CD4-positive, alpha-beta T cell treated with Interleukin-10 for 1 hour (primary cell): ENCODE measurements around the gene RAB30.
"Not testable (repeated sequence)": the region's sequence is repeated elsewhere in the genome, so short reads cannot be mapped to it uniquely, and the experiment has no call there.

Source experiments
- DNase-seq: peaks from one replicate; pipeline ENCODE4 v3.0.0-alpha.2; 2020

Gene RAB30

DNA sequence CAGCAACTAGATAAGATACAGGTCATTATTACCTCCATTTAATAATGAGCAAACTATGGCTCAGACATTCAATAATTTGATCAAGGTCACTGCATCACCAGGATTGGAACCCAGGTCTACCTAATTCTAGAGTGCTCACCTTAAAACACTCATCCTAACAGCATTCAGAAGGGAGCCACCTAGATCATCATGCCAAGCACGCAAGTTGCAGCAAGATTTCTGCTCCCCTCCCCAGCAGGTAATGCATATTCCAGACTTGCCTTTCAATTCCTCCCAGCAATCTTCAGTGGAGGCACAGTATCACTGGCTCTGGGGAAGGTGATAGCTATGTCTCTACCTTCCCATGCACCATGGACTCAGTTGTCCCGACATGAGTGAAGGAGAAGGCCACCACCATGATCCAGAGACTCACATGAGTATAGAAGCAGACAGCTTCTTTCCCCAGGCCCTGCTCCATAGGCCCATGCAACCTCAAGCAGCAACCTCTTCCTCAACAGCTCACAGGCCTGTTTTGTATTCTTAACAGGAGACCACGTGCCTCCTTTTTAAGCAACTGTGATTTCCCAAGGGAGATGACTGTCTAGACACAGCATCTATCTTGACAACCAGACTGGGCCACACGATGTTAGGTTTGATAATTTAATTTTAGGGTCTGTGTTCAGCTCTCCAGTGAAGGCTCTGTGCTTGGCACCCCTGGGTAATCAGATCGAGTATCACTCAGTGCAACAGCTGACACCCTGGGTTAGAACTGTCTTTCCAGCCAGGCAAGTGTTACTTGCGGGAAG, 36.4 kb downstream of the RAB30 start:
- DNase-seq: no peak

DNA sequence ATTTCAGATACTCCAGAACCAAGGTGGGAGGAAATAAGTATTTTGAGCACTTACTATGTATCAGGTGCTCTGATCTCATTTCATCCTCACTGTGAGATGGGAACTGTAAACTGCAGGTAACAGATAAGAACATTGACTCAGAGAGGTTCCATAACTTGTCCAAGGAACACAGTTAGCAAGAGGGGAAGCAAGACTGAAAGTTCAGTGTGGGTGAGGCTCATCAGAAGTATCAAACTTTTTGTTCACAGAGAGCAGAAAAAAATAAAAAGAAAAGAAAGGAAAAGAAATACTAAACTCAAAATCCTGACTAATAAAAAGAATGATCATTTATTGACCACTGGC, 37.1 kb downstream of the RAB30 start:
- no peak for DNase-seq

DNA sequence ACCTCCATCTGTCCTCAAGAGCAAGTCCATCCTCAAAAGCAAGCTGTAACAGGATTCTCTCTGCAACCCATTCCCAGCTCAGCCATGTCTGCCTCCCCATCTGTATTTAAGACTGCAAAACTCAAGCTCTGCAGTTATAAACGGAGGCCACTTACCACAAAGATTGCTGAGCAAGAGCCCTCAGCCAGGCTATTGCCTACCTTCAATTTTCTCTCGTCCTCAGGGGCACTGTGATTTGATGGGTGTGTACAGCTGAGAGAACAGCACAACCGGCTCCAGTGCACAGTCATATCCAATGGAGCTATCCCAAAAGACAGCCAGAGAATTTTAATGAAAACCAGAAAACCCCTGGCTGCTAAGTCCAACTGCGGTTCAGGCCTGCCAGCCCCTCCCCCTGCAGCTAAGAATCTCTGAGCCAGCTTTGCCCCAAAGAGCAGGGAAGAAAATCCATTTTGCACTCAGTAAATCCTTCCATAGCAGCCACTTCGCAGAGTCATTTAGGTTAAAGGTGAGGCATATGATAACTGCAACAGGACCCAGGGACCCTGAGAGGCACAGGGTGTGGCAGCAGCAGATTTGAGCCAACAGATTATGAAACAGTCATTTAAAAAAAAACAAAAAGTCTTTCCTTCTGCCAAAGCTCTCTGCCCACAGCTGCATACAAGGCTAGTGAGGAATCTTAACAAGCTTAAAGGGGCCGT, 37.6 kb downstream of the RAB30 start:
- no peak for DNase-seq

DNA sequence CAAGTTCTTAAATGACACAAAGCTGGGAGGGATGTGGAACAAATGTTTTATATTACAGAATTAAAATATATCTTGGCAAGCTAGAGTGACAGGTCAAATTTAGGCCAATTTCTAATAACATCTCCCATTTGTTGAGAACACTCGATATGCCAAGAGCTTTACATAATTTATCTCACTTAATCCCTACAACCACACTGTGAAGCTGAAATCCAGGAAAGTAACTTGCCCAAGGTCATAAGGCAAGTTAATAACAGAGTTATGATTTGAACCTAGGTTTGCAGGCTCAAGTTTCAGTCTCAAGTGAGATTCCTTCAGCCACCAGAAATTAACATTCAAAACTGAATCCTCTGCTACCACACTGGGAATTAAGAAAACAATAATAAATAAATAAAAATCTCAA, 38.3 kb downstream of the RAB30 start:
- DNase-seq: no peak

DNA sequence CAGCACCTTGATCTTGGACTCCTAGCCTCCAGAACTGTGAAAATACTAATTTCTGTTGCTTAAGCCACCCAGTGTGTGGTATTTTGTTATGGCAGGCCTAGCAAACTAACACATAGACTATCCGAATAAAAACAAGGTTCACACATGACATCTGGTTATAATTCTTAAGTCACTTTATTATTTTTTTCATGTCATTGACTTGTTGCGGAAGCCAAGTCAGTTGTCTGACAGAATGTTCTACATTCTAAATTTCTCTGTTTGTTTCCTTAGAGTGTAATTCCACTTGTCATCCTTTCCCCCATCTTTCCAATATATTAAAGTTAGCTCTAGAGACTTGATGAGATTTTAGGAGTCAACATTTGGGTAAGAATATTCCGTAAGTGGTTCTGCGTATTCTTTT, 40.6 kb downstream of the RAB30 start:
- DNase-seq: no peak

DNA sequence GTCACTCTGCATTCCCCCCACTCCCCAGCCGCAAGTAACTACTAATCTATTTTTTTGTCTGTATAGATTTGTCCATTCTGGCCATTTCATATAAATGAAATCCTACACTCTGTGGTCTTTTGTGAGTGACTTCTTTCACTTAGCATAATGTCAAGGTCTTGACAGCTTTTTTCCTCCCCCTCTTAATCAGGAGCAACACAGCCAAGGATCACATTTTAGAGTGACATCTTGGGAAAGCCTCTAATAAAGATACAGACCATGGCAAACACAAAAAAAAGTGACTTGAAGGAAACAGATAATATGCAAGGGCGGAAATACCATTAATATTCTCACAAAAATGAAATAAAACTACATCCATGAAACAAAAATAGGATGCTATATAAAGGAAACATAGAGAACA, 43.9 kb downstream of the RAB30 start:
- no peak for DNase-seq

DNA sequence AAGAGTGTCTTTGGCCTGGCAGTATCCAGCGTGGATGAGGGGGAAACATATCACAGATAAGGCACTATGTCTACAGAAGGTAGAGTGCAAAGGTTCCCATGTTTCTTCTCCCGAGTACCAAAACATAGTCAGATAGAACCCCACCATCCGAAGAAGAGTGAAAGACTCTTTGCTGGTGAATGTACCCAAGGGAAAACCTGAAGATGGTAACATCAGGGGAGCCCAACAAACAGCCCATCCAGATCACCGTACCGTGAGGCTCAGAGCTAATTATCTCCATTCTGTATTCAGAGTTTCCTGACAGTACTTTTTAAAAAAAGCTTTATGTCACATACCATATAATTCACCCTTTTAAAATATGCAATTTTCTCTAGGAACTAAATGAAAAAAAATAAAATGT, 44.4 kb downstream of the RAB30 start:
- no peak for DNase-seq

DNA sequence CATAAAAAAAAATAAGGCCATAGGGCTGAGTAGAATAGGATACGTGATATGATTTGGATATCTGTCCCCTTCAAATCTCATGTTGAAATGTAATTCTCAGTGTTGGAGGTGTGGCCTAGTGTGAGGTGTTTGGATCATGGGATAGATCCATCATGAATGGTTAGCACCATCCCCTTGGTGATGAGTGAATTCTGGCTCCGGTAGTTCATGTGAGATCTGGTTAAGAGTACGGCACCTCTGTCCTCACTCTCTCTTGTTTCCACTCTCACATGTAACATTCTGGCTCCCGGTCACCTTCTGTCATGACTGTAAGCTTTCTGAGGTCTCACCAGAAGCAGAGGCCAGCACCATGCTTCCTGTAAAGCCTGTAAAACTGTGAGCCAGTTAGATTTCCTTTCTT, 45.5 kb downstream of the RAB30 start:
- DNase-seq: no peak

DNA sequence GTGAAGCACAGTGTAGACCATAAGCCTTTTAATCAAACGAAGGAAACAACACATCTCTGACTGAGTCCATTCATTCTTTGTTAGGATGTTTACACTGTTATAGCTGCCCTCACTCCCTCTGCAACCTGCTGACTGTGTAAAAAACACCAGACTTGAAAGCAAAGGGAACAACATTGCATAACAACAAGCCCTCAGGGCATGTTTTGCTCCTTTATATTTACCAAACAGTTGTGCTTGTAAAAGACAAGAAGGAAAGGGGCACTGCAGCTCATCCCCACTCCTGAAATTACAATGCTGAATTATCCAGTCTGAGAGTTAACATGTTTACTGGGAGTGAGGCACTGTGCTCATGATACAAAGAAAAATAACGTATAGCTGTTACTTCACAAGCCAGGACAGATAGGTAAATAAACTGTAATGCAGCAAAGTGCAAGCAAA, 46.4 kb downstream of the RAB30 start:
- no peak for DNase-seq

DNA sequence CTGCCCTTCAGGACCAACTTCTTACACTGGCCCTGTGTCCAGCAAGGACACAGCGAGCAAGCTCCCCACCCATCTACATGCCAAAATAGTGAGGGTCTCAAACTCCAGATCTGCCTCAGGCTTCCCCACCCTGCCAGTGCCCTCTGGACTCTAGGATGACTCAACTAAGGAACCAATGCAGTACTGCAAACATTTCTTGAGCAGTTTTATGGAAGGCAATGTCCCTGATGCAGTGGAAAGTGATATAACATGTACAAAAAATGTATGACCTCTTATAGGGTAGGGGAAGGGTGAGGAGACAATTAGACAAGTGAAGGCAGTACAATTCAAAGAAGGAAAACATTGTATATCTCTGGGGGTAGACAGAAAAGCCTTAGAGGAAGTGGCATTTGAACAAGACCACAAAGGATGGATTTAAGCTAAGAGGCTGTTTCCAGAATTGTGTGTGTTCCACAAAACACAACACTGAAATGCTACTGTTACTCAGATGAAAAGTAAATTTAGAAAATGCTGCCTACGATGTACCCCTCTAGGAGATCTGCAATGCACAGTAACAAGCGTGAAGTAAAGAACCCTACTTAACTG, 47.3 kb downstream of the RAB30 start:
- no peak for DNase-seq

DNA sequence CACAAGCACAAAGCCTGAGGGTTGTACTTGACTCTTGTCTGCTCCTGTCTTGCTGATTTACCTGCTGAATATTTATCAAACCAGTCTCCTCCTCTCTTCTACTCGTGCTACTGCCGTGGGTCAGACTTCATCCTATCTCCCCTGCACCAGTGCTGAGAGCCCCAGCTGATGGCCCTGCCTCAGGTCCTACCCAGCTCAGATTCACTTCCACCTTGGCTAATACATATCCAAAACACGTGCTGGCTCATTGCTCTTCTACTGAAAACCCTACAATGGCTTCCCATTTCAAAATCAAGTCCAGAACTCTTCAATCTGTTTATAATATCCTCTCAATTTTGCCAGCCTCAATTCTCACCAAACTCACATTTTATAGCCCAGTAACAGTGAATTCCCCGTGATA, 48.3 kb downstream of the RAB30 start:
- DNase-seq: no peak

DNA sequence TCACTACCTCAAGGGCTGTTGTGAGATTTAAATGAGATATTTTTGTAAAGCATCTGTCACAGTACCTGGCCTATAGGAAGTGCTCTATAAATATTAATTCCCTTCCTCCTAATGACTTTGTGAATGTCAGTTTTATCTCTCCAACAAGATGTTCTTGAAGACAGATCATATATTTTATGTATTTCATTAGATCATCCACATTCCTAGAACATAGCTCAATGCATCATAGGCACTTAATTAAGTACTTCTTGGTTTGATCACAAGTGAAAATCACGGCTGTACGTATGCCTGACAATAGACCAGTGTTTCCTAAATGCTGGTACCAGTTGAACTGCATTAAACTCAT, 49.9 kb downstream of the RAB30 start:
- no peak for DNase-seq

DNA sequence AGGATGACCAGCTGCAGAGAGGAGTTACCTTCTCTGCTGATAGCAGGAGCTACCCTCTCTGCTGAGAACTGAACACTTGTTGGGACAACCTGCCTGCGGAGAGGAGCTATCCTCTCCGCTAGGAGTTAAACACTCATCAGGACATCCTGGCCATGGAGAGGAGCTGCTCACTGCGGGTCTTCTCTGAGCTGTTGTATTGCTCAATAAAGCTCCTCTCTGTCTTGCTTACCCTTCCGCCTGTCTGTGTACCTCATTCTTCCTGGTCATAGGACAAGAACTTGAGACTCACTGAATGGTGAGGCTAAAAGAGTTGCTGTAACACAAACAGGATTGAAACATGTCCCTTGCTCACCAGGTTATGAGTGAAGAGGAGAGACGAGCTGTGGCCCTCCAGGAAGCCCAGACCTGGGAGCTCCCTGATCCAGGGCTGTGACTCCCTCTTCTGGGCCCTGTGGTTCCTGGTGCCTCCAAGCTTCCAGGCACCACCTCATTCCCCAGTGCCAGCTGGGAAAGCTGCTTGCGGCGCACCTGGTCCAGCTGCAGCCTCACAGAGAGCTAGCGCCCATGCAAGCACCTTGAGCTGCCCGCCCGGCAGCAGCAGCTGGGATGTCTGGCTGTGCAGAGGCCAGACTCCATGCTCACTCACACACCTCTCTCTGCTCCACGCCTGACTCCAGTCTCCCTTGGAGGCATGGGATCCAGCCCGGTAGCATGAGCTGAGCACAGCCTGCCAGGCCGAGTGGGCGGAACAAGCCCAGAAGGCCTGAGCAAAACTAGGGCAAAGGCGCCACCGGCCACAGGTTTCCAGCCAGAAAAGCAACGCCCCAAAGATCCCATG, 50.5 kb downstream of the RAB30 start:
- DNase-seq: no peak

DNA sequence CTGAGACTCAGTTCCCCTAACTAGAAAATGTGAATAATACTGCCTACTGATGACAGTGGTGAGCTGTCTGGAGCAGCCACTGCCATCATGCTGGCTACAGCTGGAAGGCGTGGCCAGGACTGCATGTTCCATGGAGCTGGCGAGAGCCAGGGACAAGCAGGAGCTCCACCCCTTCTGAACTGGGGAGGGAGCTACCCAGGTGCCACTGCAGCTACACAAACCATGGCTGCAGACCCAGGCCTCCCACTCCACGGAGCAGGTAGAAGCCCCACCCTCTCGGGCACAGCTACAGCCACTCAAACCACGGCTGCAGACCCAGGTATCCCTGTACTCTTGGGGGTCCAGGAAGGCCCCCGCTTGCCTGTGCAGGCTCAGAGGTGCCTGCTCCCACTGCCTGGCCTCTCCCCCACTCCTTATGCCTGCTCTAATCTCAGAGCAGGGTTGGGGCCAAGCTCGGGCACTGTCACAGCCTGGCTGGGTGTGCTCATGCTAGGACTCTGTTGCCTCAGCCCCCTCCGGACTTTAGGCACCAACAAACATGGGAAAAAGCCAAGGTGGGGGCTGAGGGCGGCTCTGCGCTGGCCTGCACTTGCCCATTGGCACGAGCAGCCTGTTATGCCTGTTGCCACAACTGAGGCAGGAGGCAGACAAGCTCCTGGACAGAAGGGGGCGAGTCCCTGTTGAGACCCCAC, 51.7 kb downstream of the RAB30 start:
- DNase-seq: no peak

DNA sequence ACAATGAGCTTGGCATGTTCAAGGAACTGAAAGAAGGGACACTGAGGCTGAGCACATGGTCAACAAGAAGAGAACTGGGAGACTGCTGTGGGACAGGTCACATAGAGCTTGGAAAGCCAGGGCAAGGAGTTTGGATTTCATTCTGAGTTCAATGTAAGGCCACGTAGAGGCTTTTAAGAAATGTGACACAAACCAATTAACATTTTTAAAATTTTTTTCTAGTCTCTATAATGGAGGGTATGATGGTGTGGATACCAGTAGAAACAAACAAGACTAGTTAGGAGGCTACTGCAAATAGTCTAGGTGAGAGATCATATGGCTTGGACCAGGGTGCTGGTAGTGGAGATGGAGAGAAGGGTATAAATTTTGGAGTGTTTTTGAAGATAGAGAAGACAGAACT, 56.7 kb downstream of the RAB30 start:
- no peak for DNase-seq

DNA sequence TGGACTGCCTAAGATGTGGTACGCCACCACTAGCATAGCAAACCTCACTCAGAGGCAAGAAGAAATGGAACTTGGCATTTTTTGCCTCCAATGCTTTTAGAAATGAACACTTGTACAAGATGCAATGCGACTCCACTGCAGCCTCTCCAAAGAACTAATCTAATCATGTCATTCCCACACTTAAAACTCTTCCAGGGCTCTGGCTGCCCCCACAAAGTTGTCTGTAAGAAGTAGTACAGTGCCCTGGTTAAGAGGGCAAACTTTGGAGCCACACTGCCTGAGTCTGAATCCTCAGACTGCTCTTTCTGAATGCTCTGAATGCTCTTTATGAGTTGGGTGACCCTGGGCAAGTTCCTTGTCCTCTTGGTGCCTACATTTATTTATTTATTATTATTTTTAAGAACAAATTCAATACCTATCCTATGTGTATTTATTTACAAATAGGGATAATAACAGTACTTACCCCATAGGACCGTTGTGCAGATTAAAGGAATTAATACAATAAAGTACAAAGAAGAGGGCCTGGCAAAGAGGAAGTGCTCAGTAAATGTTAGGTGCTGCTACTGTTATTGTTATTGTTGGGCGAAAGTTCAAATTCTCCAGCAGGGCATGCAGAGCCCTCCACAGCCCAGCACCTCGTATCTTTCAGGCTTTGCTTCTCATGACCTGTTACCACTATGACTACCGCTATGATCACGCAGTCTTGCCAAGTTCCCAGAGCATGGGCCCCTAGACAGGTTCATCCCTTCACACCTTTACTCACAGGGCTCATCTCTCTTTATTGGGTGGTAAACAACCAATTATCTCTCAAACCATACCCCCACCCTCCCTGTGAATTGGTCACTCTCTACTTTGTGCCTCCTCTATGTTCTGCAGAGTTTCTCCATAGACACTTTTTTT, 59.3 kb downstream of the RAB30 start:
- DNase-seq: no peak

DNA sequence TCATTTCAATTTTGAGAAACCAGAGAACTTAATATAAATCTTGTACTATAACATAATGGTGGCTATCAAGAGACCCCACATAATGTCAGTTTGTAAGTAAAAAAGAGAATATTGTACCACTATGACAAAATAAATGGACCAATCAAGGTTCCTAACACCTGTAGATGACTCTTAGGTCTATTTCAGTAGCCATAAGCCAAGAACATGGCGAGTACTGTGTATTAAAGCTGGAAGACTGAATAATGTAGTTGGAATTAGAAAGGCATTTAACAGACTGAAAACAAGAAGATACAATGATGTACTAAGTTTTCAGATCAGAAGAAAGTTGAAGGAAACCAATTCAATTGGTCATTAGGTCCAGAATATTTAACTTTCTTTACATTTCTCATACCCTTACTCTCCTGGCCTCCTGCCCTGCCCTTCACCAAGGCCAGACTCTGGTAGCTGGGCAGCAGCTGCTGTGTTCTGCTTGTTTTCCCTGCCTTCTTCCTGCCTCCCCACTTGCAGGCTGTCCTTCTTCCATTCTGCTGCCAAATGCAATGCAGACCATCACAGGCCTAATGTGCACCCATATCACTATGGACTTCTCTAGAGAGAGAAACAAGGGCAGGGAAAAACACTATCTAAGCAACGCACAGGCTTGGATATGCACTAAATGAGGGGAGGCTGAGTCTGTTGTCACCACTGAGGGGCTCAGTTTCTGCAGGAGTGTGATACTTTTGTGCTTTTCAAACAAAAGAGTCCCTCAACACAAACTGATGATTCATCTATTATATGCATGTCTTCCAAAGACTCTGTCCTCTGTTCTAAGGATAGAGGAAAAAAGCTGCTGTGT, 60.1 kb downstream of the RAB30 start:
- DNase-seq: no peak

DNA sequence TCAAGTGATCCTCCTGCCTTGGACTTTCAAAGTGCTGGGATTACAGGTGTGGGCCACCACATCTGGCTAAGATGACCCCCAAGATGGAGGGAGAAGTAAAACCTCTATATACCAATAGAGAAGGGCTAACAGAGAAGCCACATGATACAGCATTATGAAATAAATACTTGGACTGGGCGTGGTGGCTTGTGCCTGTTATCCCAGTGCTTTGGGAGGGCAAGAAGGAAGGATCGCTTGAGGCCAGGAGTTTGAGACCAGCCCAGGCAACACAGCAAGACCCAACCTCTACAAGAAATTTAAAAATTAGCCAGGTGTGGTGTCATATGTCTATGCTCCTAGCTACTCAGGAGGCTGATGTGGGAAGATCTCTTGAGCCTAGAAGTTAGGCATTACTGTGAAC, 61.7 kb downstream of the RAB30 start:
- no peak for DNase-seq

DNA sequence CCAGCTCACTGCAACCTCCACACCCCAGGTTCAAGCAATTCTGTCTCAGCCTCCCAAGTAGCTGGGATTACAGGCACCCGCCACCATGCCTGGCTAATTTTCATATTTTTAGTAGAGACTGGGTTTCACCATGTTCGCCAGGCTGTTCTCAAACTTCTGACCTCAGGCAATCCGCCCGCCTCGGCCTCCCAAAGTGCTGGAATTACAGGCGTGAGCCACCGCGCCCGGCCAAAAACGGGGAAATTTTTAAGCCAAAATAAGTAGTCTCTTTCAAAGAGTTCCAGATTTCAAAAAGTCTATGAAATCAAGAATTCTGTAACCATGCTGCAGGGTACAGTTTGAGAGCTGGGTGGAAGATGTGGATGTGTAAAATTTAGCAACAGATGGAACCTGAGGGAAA, 62.6 kb downstream of the RAB30 start:
- not testable (repeated sequence) for DNase-seq

DNA sequence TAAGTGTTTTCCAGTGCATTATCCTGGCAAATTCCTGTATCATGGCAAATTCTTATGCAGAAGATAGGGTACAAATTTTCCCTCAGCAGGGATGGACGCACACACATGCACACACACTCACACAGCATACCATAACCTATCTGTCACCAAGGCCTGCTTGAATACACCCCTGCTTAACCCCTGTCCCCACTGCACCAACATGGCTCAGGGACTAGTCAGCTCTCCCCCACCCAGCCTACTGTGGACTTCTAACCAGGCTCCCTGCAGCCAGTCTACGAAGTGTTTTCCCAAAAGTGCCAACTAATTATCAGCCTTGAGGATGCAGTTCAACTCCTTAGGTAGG, 63.1 kb downstream of the RAB30 start:
- DNase-seq: no peak
